Right lobe of liver (tissue), 6 donors: ENCODE measurements around the gene RPS6KA2. TPM values are rescaled to one million over a fixed set of nuclear protein-coding genes. Genes with fewer than 3 reads are reported as not detected.

ENCODE experiments used
- ATAC-seq, 4 donors: fragments of 200-7000 bp; cut with Tn5 transposase; one replicate each; pipeline ENCODE4 v1.9.1; 2020; ENCODE audit warnings: mild to moderate bottlenecking in 4 of 4, moderate library complexity in 4 of 4
- DNase-seq, 3 donors: peaks; one replicate each; pipeline ENCODE4 v3.0.0-alpha.2; 2020
- H3K27ac ChIP-seq, 3 donors: fragments of 200-600 bp; one replicate each; pipeline ENCODE4 v1.8.0; 2022
- H3K27me3 ChIP-seq, 2 donors: fragments of 200-600 bp; one replicate each; pipeline ENCODE4 v1.8.0; 2022
- H3K36me3 ChIP-seq, 4 donors: fragments of 200-600 bp; sonication (generic) in 1 of 4; one replicate each; pipeline versions ENCODE4 v1.5.1 to v1.8.0; 2017 to 2022; ENCODE audit warnings: control low read depth in 1 of 4
- H3K4me1 ChIP-seq, 4 donors: fragments of 200-600 bp; sonication (generic) in 1 of 4; one replicate each; pipeline versions ENCODE4 v1.5.1 to v1.8.0; 2017 to 2022; ENCODE audit warnings: control low read depth in 1 of 4
- H3K4me3 ChIP-seq, 3 donors: fragments of 200-600 bp; one replicate each; pipeline ENCODE4 v1.8.0; 2022
- H3K9me3 ChIP-seq, 4 donors: fragments of 200-600 bp; sonication (generic) in 1 of 4; one replicate each; pipeline versions ENCODE4 v1.5.1 to v1.8.0; 2017 to 2022; ENCODE audit warnings: control low read depth in 1 of 4
- POLR2A ChIP-seq: fragments of 450-650 bp; IDR thresholded peaks from one replicate; pipeline ENCODE4 v1.6.1; 2017; ENCODE audit warnings: antibody characterized with exemption, mild to moderate bottlenecking
- WGBS: methylation state at CpG from one replicate; pipeline ENCODE4 v1.1.6; 2018; ENCODE audit warnings: low coverage, low lambda C conversion rate; ENCODE audit not compliant: insufficient coverage; ENCODE audit errors: missing lambda C conversion rate; 5-methylcytosine and 5-hydroxymethylcytosine counted together
- intact Hi-C, 2 donors: fragments of 100-400 bp; cut with DNase I; formaldehyde crosslinking; loops; one replicate each; pipeline versions ENCODE4 v1.11.2 to v1.14.1; 2022
- total RNA-seq, 6 experiments: library from RNA; depleted of rRNA in 2 of 6; stranded (reverse); fragments of >200 nt in 2 of 6; fragmentation: NEBNext Ultra II Directional in 3 of 6; extraction: Animal tissue kit (Norgen Biotek cat#: 25700) in 3 of 6; gene quantifications; one replicate each; pipeline versions ENCODE4 v1.1.0 to v1.2.4, GENCODE V29; 2016 to 2023
- TF ChIP-seq, protein P1 (sequence below), 4 donors: fragments of 200-600 bp in 3 of 4; fragments of 450-650 bp in 1 of 4; IDR thresholded peaks; one replicate each; pipeline versions ENCODE4 v1.5.1 to v1.8.0; 2016 to 2022; ENCODE audit warnings: antibody characterized with exemption in 4 of 4, mild to moderate bottlenecking in 2 of 4
- donor health status: DM: no; HTN: yes; CAD: no.
- donor health status: DM: no; HTN: no; CAD: no.
- donor health status: DM: no; HTN: no; CAD: no.
- donor health status: DM: no; HTN: yes; CAD: no.
- donor health status: DM: no; HTN: yes; CAD: no.

RPS6KA2 gene
- total RNA-seq, 6 experiments from 2014 or later, result 6.4 to 18.1 (median 11.1) TPM

DNA sequence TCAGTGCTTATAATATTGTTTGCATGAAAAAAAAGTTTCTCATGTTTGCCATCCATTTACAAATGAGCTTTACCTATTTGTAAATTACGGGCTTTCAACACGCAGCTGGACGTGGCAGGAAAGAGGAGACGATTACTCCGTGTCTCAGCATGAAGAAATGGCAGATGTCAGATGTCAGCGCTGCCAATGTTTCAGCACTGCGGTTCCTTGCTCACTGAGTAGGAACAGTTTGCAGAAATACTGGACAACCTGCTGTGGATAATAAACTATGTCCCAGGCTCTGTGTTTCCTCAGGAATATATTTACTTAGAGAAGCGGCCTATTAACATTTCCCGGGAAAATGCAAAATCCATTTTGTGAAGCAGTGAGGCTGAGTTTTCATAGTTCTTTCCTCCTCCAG lies 63.2 kb downstream of the RPS6KA2 start:
- Histone ChIP-seq H3K4me3 (no peak overlapping the region), H3K36me3 (no peaks in the 10 kb centered on the region), H3K27me3 (no peaks in the 10 kb centered on the region), H3K9me3 (no peaks in the 10 kb centered on the region), H3K27ac (no peak overlapping the region), H3K4me1 (no peaks in the 10 kb centered on the region)
- 73% methylated on average over 9 of the region's 9 CpGs for WGBS
- TF ChIP-seq POLR2A, result no peak
- TF ChIP-seq, protein P1, sequence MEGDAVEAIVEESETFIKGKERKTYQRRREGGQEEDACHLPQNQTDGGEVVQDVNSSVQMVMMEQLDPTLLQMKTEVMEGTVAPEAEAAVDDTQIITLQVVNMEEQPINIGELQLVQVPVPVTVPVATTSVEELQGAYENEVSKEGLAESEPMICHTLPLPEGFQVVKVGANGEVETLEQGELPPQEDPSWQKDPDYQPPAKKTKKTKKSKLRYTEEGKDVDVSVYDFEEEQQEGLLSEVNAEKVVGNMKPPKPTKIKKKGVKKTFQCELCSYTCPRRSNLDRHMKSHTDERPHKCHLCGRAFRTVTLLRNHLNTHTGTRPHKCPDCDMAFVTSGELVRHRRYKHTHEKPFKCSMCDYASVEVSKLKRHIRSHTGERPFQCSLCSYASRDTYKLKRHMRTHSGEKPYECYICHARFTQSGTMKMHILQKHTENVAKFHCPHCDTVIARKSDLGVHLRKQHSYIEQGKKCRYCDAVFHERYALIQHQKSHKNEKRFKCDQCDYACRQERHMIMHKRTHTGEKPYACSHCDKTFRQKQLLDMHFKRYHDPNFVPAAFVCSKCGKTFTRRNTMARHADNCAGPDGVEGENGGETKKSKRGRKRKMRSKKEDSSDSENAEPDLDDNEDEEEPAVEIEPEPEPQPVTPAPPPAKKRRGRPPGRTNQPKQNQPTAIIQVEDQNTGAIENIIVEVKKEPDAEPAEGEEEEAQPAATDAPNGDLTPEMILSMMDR (IDR thresholded peaks at IDR 0.05), result no peak
- DNase-seq (no peak), ATAC-seq (no peak)
- intact Hi-C loops, result no loop called here

DNA sequence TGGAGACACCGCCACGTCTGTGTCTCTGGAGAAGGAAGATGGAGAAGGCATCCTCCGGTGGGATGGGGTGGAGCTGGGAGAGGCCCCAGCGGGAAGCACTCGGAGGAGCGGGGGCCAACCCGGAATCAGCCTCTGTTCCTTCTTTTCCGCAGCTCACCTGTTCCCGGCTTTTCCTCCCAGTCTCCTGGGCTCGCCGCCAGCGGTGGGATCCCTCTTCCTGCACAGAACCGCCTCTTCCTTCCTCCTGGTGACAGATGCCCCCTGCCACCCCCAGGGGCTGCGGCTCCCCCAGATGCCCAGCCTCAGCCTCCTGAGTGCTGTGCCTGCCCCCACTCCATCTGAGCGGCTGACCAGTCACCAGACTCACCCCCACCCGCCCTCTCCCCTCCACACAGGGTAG lies 63.9 kb downstream of the RPS6KA2 start:
- H3K27ac ChIP-seq, result no peak overlapping the region
- DNase-seq (no peak), ATAC-seq (no peak)
- H3K9me3 ChIP-seq, result no peaks in the 10 kb centered on the region
- no peaks in the 10 kb centered on the region for H3K36me3 ChIP-seq
- 71% methylated on average over 9 of the region's 16 CpGs for WGBS
- H3K4me3 ChIP-seq, result no peak overlapping the region
- no peaks in the 10 kb centered on the region for H3K4me1 ChIP-seq
- no peaks in the 10 kb centered on the region for H3K27me3 ChIP-seq
- no peak for TF ChIP-seq POLR2A
- TF ChIP-seq, protein P1 (IDR thresholded peaks at IDR 0.05), result no peak
- intact Hi-C loops, result no loop called here

DNA sequence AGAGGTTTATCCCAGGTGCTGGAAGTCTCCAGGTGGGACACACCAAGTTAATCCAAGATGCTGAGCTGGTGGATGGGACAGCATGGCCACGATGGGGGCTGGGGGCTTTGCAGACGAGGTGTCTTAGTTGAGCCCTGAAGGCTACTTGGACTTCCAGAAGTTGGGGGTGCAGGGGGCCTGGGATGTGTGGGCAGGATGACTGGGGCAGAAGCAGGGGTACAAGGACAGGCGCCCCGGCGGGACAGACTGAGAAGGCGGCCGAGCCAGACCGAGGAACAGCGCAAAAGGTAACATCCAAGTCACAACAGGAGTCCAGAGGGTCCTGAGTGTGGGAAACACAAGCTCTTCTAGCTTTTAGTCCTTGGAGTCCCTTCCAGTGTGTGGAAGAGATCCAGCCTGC lies 64.3 kb downstream of the RPS6KA2 start:
- WGBS, result 96% methylated on average over 9 of the region's 9 CpGs

DNA sequence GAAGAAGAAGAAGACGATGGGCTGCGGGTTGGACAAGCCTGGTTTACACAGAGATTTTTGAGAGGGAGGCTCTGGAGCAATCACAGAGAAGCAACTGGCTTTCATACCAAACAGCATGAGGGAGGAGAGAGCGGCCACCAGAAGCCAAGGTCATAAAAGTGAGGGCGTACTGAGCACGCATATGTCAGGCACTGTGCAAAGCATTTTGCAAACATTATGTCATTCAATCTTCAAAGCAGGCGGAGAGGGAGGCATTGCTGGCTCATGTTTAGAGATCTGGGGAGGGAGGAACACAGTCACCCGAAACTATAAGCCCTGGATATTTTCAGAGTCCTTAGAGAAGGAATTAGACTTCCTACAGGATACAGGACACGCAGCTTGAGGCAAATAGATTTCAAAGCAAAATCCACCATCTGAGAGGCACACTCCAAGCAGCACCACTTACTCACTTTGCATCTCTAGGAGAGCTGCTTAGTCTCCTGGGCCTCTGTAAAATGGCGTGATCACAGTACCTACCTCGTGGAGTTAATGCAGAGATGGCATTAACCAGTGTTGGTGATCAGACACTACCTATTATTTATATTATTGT lies 65.2 kb downstream of the RPS6KA2 start:
- no peaks in the 10 kb centered on the region for H3K36me3 ChIP-seq
- no peak overlapping the region for H3K4me3 ChIP-seq
- DNase-seq, result no peak
- TF ChIP-seq, protein P1 (IDR thresholded peaks at IDR 0.05), result no peak
- TF ChIP-seq POLR2A, result no peak
- no peaks in the 10 kb centered on the region for H3K9me3 ChIP-seq
- WGBS, result 76% methylated on average over 9 of the region's 10 CpGs
- no peak overlapping the region for H3K27ac ChIP-seq
- intact Hi-C loops, result no loop called here
- H3K4me1 ChIP-seq, result peaks cover 0 to 4% (median 0%) of the 10 kb centered on the region in 4 donors
- ATAC-seq, result no peak
- no peaks in the 10 kb centered on the region for H3K27me3 ChIP-seq

More for the DNA sequence above, 64.3 kb downstream of the RPS6KA2 start:
- Histone ChIP-seq H3K27me3 (no peaks in the 10 kb centered on the region), H3K4me3 (no peak overlapping the region), H3K9me3 (no peaks in the 10 kb centered on the region), H3K36me3 (no peaks in the 10 kb centered on the region), H3K4me1 (no peaks in the 10 kb centered on the region), H3K27ac (no peak overlapping the region)
- TF ChIP-seq, protein P1 (IDR thresholded peaks at IDR 0.05), result no peak
- TF ChIP-seq POLR2A, result no peak
- DNase-seq (no peak), ATAC-seq (no peak)
- intact Hi-C loops, result no loop called here
